Activated CD4-positive, alpha-beta T cell treated with anti-CD3 and anti-CD28 coated beads, Interleukin-2, amount 50 U/mL, for 16 hours (primary cell): ENCODE data around the gene TMEM89.

Source experiments
- DNase-seq: peaks from one replicate; pipeline ENCODE4 v3.0.0-alpha.2; 2020

Gene TMEM89

GRCh38 chr3:48585411-48585810 is 36.2 kb downstream of the TMEM89 start:
- no peak for DNase-seq

GRCh38 chr3:48584836-48585235 is 36.7 kb downstream of the TMEM89 start:
- DNase-seq, result no peak

GRCh38 chr3:48581621-48582481 is 39.7 kb downstream of the TMEM89 start:
- no peak for DNase-seq

- no peak for DNase-seq
Measured at GRCh38 chr3:48576647-48577046, 44.9 kb downstream of the TMEM89 start.

GRCh38 chr3:48575366-48575765 is 46.2 kb downstream of the TMEM89 start:
- DNase-seq, result no peak

GRCh38 chr3:48573973-48574585 is 47.5 kb downstream of the TMEM89 start:
- DNase-seq, result no peak

GRCh38 chr3:48572517-48572916 is 49.1 kb downstream of the TMEM89 start:
- no peak for DNase-seq

- no peak for DNase-seq
Measured at GRCh38 chr3:48571938-48572337, 49.6 kb downstream of the TMEM89 start.
